Measurements from ENCODE around the gene AMN1.

AMN1 gene

GRCh38 chr12:31644536-31644935, 84.3 kb downstream of the AMN1 start:
- Histone ChIP-seq H3K79me2 (ENCODE audit: insufficient read depth, low read length) (no peaks in the 10 kb centered on the region), H3K9me2 (replicated peaks; ENCODE audit: low read depth, low read length) (no peaks in the 10 kb centered on the region), H4K20me1 (ENCODE audit: insufficient read depth, low read length, poor library complexity, severe bottlenecking) (no peaks in the 10 kb centered on the region), H3K4me2 (ENCODE audit: low read depth, low read length, poor library complexity, severe bottlenecking) (no peak overlapping the region), H3K9ac (ENCODE audit: low read depth, low read length, poor library complexity, severe bottlenecking) (no peak overlapping the region), H3K4me3 (ENCODE audit: low read length, poor library complexity, severe bottlenecking) (no peak overlapping the region), H3F3A (ENCODE audit: low read depth) (no peaks in the 10 kb centered on the region), H3K27me3 (ENCODE audit: insufficient read depth, low read length, poor library complexity, severe bottlenecking) (no peaks in the 10 kb centered on the region), H3K4me1 (ENCODE audit: insufficient read depth, low read length, poor library complexity, severe bottlenecking) (no peaks in the 10 kb centered on the region), H3K36me3 (ENCODE audit: insufficient read depth, low read length) (no peaks in the 10 kb centered on the region), H2AFZ (ENCODE audit: low read length) (no peak overlapping the region), H3K9me3 (ENCODE audit: insufficient read depth, low read depth, low read length) (no peaks in the 10 kb centered on the region)
- TF ChIP-seq, protein P1, sequence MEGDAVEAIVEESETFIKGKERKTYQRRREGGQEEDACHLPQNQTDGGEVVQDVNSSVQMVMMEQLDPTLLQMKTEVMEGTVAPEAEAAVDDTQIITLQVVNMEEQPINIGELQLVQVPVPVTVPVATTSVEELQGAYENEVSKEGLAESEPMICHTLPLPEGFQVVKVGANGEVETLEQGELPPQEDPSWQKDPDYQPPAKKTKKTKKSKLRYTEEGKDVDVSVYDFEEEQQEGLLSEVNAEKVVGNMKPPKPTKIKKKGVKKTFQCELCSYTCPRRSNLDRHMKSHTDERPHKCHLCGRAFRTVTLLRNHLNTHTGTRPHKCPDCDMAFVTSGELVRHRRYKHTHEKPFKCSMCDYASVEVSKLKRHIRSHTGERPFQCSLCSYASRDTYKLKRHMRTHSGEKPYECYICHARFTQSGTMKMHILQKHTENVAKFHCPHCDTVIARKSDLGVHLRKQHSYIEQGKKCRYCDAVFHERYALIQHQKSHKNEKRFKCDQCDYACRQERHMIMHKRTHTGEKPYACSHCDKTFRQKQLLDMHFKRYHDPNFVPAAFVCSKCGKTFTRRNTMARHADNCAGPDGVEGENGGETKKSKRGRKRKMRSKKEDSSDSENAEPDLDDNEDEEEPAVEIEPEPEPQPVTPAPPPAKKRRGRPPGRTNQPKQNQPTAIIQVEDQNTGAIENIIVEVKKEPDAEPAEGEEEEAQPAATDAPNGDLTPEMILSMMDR (conservative IDR thresholded peaks at IDR 0.05; ENCODE audit: low read length) = no peak
- no peak for TF ChIP-seq EZH2phosphoT487 (IDR thresholded peaks at IDR 0.05; ENCODE audit: borderline replicate concordance)

DNA sequence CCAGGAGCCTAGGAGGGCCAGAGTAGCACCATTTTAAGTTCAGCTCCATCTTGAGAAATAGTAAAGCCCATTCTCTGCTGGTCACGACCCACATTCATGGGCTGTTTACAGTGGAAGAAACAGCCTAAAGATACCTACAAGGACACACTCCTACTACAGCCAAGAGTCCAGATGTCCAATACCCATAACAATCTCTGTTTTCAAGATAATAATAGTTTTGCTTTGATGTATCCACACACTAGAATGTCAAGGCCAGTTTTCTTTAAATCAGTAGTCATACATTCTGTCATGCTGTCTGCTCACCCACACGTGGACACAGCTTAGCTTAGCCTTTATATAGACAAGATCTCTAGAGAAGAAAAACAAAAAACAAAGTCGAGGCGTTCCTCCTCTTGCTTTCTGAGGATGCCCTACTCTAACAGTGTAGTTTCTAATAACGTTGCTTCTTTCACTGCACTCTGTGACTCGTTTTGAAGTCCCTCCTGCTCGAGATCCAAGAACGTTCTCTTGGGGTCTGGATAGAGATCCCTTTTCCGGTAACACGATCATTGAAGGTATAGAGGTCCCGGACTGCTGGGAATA, 87.2 kb downstream of the AMN1 start:
- Histone ChIP-seq H3K9ac (ENCODE audit: low read depth, low read length, poor library complexity, severe bottlenecking) (no peak overlapping the region), H3K9me3 (ENCODE audit: insufficient read depth, low read depth, low read length) (no peaks in the 10 kb centered on the region), H3K4me3 (ENCODE audit: low read length, poor library complexity, severe bottlenecking) (no peak overlapping the region), H3K4me2 (ENCODE audit: low read depth, low read length, poor library complexity, severe bottlenecking) (no peak overlapping the region), H3K27me3 (ENCODE audit: insufficient read depth, low read length, poor library complexity, severe bottlenecking) (no peaks in the 10 kb centered on the region), H4K20me1 (ENCODE audit: insufficient read depth, low read length, poor library complexity, severe bottlenecking) (no peaks in the 10 kb centered on the region), H2AFZ (ENCODE audit: low read length) (no peak overlapping the region), H3K36me3 (ENCODE audit: insufficient read depth, low read length) (no peaks in the 10 kb centered on the region), H3K4me1 (ENCODE audit: insufficient read depth, low read length, poor library complexity, severe bottlenecking) (no peaks in the 10 kb centered on the region), H3K79me2 (ENCODE audit: insufficient read depth, low read length) (no peaks in the 10 kb centered on the region), H3K9me2 (replicated peaks; ENCODE audit: low read depth, low read length) (no peaks in the 10 kb centered on the region), H3F3A (ENCODE audit: low read depth) (no peaks in the 10 kb centered on the region)
- TF ChIP-seq, protein P1 (conservative IDR thresholded peaks at IDR 0.05; ENCODE audit: low read length) = no peak
- TF ChIP-seq EZH2phosphoT487 (IDR thresholded peaks at IDR 0.05; ENCODE audit: borderline replicate concordance) = no peak

GRCh38 chr12:31634620-31635019, 94.2 kb downstream of the AMN1 start:
- no peaks in the 10 kb centered on the region for H3K4me1 ChIP-seq (ENCODE audit: insufficient read depth, low read length, poor library complexity, severe bottlenecking)
- no peaks in the 10 kb centered on the region for H3K9me3 ChIP-seq (ENCODE audit: insufficient read depth, low read depth, low read length)
- H3K4me2 ChIP-seq (ENCODE audit: low read depth, low read length, poor library complexity, severe bottlenecking) = no peak overlapping the region
- H3K36me3 ChIP-seq (ENCODE audit: insufficient read depth, low read length) = no peaks in the 10 kb centered on the region
- no peaks in the 10 kb centered on the region for H3F3A ChIP-seq (ENCODE audit: low read depth)
- no peaks in the 10 kb centered on the region for H3K79me2 ChIP-seq (ENCODE audit: insufficient read depth, low read length)
- TF ChIP-seq EZH2phosphoT487 (IDR thresholded peaks at IDR 0.05; ENCODE audit: borderline replicate concordance) = no peak
- TF ChIP-seq, protein P1 (conservative IDR thresholded peaks at IDR 0.05; ENCODE audit: low read length) = no peak
- no peak overlapping the region for H3K9ac ChIP-seq (ENCODE audit: low read depth, low read length, poor library complexity, severe bottlenecking)
- H3K9me2 ChIP-seq (replicated peaks; ENCODE audit: low read depth, low read length) = no peaks in the 10 kb centered on the region
- H4K20me1 ChIP-seq (ENCODE audit: insufficient read depth, low read length, poor library complexity, severe bottlenecking) = no peaks in the 10 kb centered on the region
- H3K27me3 ChIP-seq (ENCODE audit: insufficient read depth, low read length, poor library complexity, severe bottlenecking) = no peaks in the 10 kb centered on the region
- no peak overlapping the region for H3K4me3 ChIP-seq (ENCODE audit: low read length, poor library complexity, severe bottlenecking)
- no peak overlapping the region for H2AFZ ChIP-seq (ENCODE audit: low read length)

Data from Loucy (cell line).